H4 (cell line): Measurements from ENCODE around the gene IDH3G. TPM values are rescaled to one million over a fixed set of nuclear protein-coding genes. Genes with fewer than 3 reads are reported as not detected.

Experiments
- total RNA-seq: library from RNA; depleted of rRNA; stranded (reverse); fragments of >200 nt; shearing (Covaris generic); gene quantifications from 2 replicates; pipeline ENCODE4 v1.2.3, GENCODE V29; 2014; rRNA removed

Gene IDH3G
- total RNA-seq, 1 experiment from 2014 or later = 68.9 TPM

Other genes starting within 250 kb of the IDH3G start
- 31.4 and 36.2 TPM in 2 replicates for gene CCNQ, start 195.2 kb downstream of the IDH3G start, total RNA-seq
- gene DUSP9, start 147.2 kb downstream of the IDH3G start, total RNA-seq = 1.3 and 3.2 TPM in 2 replicates
- 0.70 and 4.4 TPM in 2 replicates for gene PNCK, start 120.6 kb downstream of the IDH3G start, total RNA-seq
- 21.7 and 43.3 TPM in 2 replicates for gene SLC6A8, start 106.4 kb downstream of the IDH3G start, total RNA-seq
- 233 and 264 TPM in 2 replicates for gene BCAP31, start 70.0 kb downstream of the IDH3G start, total RNA-seq
- gene ABCD1, start 69.5 kb downstream of the IDH3G start, total RNA-seq = 8.6 and 9.1 TPM in 2 replicates
- gene PLXNB3, start 30.1 kb downstream of the IDH3G start, total RNA-seq = 0.60 and 1.6 TPM in 2 replicates
- 0.06 and 0.35 TPM in 2 replicates for gene SRPK3, start 13.3 kb downstream of the IDH3G start, total RNA-seq
- gene SSR4, start 293 bp upstream of the IDH3G start, total RNA-seq = 254 and 289 TPM in 2 replicates
- 3.8 and 4.0 TPM in 2 replicates for gene PDZD4, start 36.2 kb upstream of the IDH3G start, total RNA-seq
- gene L1CAM, start 91.8 kb upstream of the IDH3G start, total RNA-seq = 7.9 and 9.7 TPM in 2 replicates
- 0.14 and 0.33 TPM in 2 replicates for gene AVPR2, start 110.3 kb upstream of the IDH3G start, total RNA-seq
- gene ARHGAP4, start 131.9 kb upstream of the IDH3G start, total RNA-seq = 0.31 and 0.82 TPM in 2 replicates
- gene NAA10, start 140.7 kb upstream of the IDH3G start, total RNA-seq = 167 and 216 TPM in 2 replicates
- gene RENBP, start 150.3 kb upstream of the IDH3G start, total RNA-seq = 0.10 TPM in 1 of 2 replicates, not detected in the other
- gene HCFC1, start 177.4 kb upstream of the IDH3G start, total RNA-seq = 19.4 and 23.5 TPM in 2 replicates
- gene TMEM187, start 178.4 kb upstream of the IDH3G start, total RNA-seq = 2.2 and 2.7 TPM in 2 replicates
- 50.0 and 58.6 TPM in 2 replicates for gene IRAK1, start 225.5 kb upstream of the IDH3G start, total RNA-seq